HUES6 (cell line): Measurements from ENCODE around the gene SP4.

Experiments
- H3K27ac ChIP-seq: 2 replicates; pipeline ENCODE4 v1.7.0; 2013; ENCODE audit warnings: low read depth, mild to moderate bottlenecking, low read length, inconsistent platforms
- H3K27me3 ChIP-seq: 2 replicates; pipeline ENCODE4 v1.6.1; 2013; ENCODE audit warnings: low read length; ENCODE audit not compliant: control insufficient read depth, insufficient read depth
- H3K36me3 ChIP-seq: 2 replicates; pipeline ENCODE4 v1.6.1; 2013; ENCODE audit warnings: low read length; ENCODE audit not compliant: control insufficient read depth, insufficient read depth
- H3K4me1 ChIP-seq: 2 replicates; pipeline ENCODE4 v1.6.1; 2013; ENCODE audit warnings: low read length; ENCODE audit not compliant: control insufficient read depth, insufficient read depth
- H3K4me3 ChIP-seq: 2 replicates; pipeline ENCODE4 v1.5.1; 2013; ENCODE audit warnings: low read depth, low read length
- H3K9ac ChIP-seq: one replicate; pipeline ENCODE4 v1.6.1; 2013; ENCODE audit warnings: mild to moderate bottlenecking, low read length
- H3K9me3 ChIP-seq: 2 replicates; pipeline ENCODE4 v1.6.1; 2013; ENCODE audit warnings: low read depth, low read length; ENCODE audit not compliant: control insufficient read depth, insufficient read depth

The SP4 gene

DNA sequence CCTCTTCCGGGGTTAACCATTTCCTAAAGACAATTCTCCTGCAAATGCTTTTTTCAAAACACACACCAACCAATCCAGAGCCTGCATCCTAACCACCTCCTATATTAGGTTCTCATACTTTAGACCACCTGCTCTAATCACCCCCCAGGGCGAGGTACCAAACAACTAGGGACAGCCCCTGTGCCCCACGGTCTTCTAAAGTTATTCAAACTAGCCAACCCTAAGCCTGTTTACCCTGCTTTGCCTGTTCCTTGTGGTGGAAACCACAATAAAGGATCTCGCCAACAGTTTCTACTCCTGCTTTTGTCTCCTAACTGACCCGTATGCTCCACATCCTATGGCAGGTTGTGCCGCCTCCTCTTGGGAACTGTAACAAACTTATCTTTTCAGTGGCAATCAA, 21.1 kb downstream of the SP4 start:
- no peaks in the 10 kb centered on the region for H3K27me3 ChIP-seq
- H3K9me3 ChIP-seq: peaks cover 42% of the 10 kb centered on the region
- no peak overlapping the region for H3K9ac ChIP-seq
- no peak overlapping the region for H3K4me3 ChIP-seq
- H3K4me1 ChIP-seq: no peaks in the 10 kb centered on the region
- no peak overlapping the region for H3K27ac ChIP-seq
- peaks cover 36% of the 10 kb centered on the region for H3K36me3 ChIP-seq

DNA sequence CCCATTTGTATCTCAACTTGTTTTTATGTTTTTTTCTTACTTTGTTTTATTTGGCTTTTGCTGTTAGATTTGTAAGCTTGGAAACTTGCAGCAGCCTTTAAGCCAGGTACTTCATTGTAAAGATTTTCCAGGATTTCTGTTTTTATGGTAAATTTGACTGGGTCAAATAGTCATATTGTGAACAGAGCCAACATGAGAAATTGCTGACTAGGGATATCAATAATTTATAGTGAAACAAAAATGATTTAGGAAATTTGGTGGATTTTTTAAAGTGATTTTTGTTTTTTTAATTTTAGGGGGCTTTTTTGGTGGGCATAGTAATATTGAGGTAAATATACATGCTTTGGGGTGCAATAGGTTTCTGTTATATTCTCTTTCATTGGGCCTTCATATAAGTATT, 22.2 kb downstream of the SP4 start:
- peaks cover 42% of the 10 kb centered on the region for H3K36me3 ChIP-seq
- H3K9me3 ChIP-seq: peaks cover 52% of the 10 kb centered on the region
- no peak overlapping the region for H3K9ac ChIP-seq

DNA sequence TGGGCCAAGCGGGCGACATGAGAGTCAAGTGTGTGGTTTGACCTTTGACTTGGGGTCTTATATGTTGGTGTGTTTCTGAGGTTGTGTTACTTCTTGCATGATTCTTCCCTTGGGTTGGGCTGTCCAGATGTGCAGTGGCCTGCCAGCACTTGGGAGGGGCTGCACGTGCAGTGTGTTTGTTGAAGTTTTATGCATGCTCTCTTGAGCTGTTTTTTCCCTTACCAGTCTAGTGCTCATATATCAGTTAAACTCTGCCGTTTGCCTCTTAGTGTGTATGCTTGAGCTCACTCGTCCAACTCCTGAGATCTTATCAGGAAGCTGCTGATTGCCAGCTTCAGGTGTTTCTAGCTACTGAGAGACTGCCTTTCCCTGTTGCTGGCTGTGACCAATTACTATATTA, 23.1 kb downstream of the SP4 start:
- Histone ChIP-seq H3K9me3 (peaks cover 61% of the 10 kb centered on the region), H3K4me3 (no peak overlapping the region)

More for the DNA sequence above, 22.2 kb downstream of the SP4 start:
- H3K4me1 ChIP-seq: no peaks in the 10 kb centered on the region
- H3K4me3 ChIP-seq: no peak overlapping the region
- H3K27me3 ChIP-seq: no peaks in the 10 kb centered on the region
- no peak overlapping the region for H3K27ac ChIP-seq

DNA sequence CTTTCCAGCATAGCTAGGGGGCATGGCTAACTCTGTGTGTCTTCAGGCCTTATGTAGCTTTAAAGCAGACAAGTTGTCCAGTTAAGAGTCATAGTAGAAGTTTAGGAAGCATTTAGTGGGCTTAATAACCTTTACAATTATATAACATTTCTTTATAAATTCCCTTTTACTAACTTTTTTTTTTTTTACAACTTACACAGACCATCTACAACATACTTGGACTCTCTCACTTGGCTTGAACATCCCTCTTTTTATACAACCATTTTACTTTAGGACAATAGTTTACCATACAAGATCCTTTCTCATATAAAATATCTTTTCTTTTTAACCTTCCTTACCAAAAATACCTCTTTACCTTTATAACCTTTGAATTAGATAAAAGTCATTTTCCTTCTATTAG, 26.3 kb downstream of the SP4 start:
- no peaks in the 10 kb centered on the region for H3K4me1 ChIP-seq
- H3K36me3 ChIP-seq: peaks cover 44% of the 10 kb centered on the region
- no peak overlapping the region for H3K27ac ChIP-seq
- H3K9me3 ChIP-seq: peaks cover 66% of the 10 kb centered on the region
- no peak overlapping the region for H3K4me3 ChIP-seq
- H3K27me3 ChIP-seq: no peaks in the 10 kb centered on the region
- H3K9ac ChIP-seq: no peak overlapping the region

More for the DNA sequence above, 23.1 kb downstream of the SP4 start:
- H3K36me3 ChIP-seq: peaks cover 47% of the 10 kb centered on the region
- H3K27ac ChIP-seq: no peak overlapping the region
- H3K9ac ChIP-seq: no peak overlapping the region
- no peaks in the 10 kb centered on the region for H3K27me3 ChIP-seq
- H3K4me1 ChIP-seq: no peaks in the 10 kb centered on the region

DNA sequence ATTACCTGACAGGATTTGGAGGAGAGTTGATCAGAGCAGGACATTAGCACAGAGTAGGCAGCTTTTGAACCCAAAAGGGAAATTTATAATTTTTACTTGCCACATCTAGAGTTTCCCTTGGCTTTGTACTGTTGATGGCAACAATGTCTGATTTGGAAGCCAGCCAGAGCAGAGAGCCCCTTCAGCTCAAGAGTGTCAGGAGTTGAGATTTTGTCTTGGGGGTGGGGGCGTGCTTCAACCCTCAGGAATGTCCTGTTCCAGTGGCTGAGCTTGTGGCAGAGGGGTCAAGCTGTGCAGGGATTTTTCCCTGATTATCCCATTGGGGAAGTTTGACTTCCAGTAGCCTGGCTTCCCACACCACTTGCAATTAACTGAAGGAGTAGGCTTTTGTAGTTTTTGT, 27.0 kb downstream of the SP4 start:
- peaks cover 48% of the 10 kb centered on the region for H3K36me3 ChIP-seq
- H3K9me3 ChIP-seq: peaks cover 67% of the 10 kb centered on the region
- no peaks in the 10 kb centered on the region for H3K27me3 ChIP-seq
- no peaks in the 10 kb centered on the region for H3K4me1 ChIP-seq
- H3K27ac ChIP-seq: no peak overlapping the region
- no peak overlapping the region for H3K9ac ChIP-seq
- H3K4me3 ChIP-seq: no peak overlapping the region

DNA sequence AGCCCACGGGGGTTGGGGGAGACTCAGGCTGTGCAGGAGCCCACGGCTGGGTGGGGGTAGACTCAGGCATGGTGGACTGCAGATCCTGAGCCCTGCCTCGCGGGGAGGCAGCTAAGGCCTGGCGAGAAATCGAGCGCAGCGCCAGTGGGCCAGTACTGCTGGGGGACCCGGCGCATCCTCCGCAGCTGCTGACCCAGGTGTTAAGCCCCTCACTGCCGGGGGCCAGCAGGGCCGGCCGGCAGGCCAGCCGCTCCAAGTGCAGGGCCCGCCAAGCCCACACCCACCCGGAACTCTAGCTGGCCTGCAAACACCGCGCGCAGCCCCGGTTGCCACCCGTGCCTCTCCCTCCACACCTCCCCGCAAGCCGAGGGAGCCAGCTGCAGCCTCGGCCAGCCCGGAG, 33.4 kb downstream of the SP4 start:
- H3K36me3 ChIP-seq: peaks cover 22% of the 10 kb centered on the region

DNA sequence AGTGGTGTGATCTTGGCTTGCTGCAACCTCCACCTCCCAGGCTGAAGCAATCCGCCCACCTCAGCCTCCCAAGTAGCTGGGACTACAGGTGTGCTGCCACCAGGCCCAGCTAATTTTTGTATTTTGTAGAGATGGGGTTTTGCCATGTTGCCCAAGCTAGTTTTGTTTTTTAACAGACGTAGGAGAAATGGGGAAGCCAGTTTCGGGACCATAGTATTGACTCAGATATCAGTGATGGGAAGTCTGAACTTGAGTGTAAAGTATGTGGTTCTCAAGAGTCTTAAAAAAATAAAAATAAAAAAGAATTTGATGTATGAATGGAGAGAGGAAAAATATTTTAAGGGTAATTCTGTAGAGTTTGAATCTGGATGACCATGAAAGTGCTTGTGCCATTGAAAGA, 34.2 kb downstream of the SP4 start:
- peaks cover 17% of the 10 kb centered on the region for H3K36me3 ChIP-seq
- no peaks in the 10 kb centered on the region for H3K4me1 ChIP-seq
- H3K27me3 ChIP-seq: no peaks in the 10 kb centered on the region
- no peak overlapping the region for H3K4me3 ChIP-seq
- H3K9me3 ChIP-seq: peaks cover 7% of the 10 kb centered on the region; the same call in 1 of the 2 replicates
- no peak overlapping the region for H3K9ac ChIP-seq
- no peak overlapping the region for H3K27ac ChIP-seq

More for the DNA sequence above, 33.4 kb downstream of the SP4 start:
- no peaks in the 10 kb centered on the region for H3K4me1 ChIP-seq
- peaks cover 11% of the 10 kb centered on the region for H3K9me3 ChIP-seq
- H3K9ac ChIP-seq: no peak overlapping the region
- H3K27me3 ChIP-seq: no peaks in the 10 kb centered on the region
- no peak overlapping the region for H3K27ac ChIP-seq
- H3K4me3 ChIP-seq: no peak overlapping the region

DNA sequence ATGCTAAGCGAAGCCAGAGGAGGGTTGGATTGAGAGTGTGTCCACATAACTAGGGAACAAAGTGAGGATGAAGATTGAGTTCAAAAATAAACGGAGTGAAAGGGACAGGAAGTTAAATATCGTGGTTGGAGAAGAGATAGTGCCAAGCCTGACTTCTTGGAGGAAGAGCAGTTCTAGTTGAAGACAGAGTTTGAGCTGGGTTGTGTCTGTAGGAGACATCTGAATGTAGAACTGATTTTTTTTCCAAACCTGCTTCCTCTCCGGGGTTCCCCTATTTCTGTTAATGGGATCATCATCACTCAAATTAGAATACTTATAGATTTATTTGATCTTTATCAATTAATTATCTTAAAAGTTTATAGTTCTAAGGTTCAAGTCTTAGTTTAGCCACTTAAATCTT, 35.6 kb downstream of the SP4 start:
- H3K4me3 ChIP-seq: no peak overlapping the region
- peaks cover 7% of the 10 kb centered on the region; the same call in 1 of the 2 replicates for H3K9me3 ChIP-seq
- H3K9ac ChIP-seq: no peak overlapping the region
- peaks cover 17% of the 10 kb centered on the region for H3K36me3 ChIP-seq
- no peaks in the 10 kb centered on the region for H3K27me3 ChIP-seq
- no peak overlapping the region for H3K27ac ChIP-seq
- H3K4me1 ChIP-seq: no peaks in the 10 kb centered on the region

DNA sequence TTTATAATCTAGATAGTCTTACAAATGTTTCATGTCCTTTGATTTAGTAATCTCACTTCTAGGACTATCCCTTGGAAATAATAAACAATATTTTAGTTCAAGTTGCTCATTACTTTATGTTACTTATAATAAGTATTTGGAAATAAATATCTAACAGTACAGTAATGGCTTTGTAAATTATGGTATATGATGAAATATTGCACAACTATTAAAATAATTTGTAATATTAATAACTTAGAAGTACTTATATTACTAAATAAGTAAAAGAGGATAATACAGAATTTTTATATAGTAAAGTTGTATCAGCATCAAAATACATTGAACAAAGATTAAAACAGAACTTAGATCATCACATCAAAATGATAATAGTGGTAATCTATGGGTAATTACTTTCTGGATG, 41.1 kb downstream of the SP4 start:
- Histone ChIP-seq H3K27ac (no peak overlapping the region), H3K36me3 (no peaks in the 10 kb centered on the region), H3K4me1 (no peaks in the 10 kb centered on the region), H3K27me3 (no peaks in the 10 kb centered on the region), H3K9ac (no peak overlapping the region), H3K4me3 (no peak overlapping the region), H3K9me3 (no peaks in the 10 kb centered on the region)

DNA sequence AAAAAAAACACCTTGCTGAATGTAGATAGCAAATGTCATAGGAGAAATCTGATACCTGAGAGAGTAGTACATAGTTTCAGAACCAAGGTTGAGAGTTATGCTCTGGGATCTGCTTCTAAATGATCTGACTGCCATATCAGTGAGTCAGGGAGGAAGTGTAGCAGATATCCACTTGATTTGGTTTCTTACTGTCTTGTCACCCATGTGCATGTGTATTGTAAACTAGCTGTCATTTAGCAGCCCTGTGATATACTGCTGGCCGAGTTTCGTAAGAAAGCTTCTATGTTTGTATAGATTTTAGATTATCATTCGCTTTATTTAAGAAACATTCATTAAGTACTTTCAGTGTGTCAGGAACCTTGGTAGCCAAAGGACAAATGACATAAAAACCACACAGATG, 42.0 kb downstream of the SP4 start:
- H3K9me3 ChIP-seq: no peaks in the 10 kb centered on the region
- H3K9ac ChIP-seq: no peak overlapping the region
- H3K27me3 ChIP-seq: no peaks in the 10 kb centered on the region
- no peaks in the 10 kb centered on the region for H3K36me3 ChIP-seq
- H3K27ac ChIP-seq: no peak overlapping the region
- H3K4me3 ChIP-seq: no peak overlapping the region
- H3K4me1 ChIP-seq: no peaks in the 10 kb centered on the region

DNA sequence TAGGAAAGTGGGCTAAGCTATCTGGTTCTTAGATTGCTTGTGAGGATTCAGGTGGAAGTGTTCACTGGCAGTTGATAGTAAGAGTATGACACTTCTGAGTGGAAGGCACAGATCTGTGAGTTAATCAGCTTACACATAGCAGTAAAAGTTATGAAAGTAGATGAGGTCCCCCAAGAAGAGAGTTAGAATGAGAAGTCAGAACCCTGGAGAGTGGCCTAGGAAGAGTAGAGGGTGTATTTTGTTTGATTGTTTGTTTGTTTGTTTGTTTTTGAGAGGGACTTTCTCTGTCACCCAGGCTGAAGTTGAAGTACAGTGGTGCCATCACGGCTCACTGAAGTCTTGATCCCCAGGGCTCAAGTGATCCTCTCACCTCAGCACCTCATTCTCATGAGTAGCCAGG, 44.1 kb downstream of the SP4 start:
- no peaks in the 10 kb centered on the region for H3K27me3 ChIP-seq
- H3K36me3 ChIP-seq: peaks cover 2% of the 10 kb centered on the region; the same call in 1 of the 2 replicates
- H3K4me1 ChIP-seq: no peaks in the 10 kb centered on the region
- H3K4me3 ChIP-seq: no peak overlapping the region
- H3K9ac ChIP-seq: no peak overlapping the region
- no peak overlapping the region for H3K27ac ChIP-seq
- H3K9me3 ChIP-seq: no peaks in the 10 kb centered on the region

DNA sequence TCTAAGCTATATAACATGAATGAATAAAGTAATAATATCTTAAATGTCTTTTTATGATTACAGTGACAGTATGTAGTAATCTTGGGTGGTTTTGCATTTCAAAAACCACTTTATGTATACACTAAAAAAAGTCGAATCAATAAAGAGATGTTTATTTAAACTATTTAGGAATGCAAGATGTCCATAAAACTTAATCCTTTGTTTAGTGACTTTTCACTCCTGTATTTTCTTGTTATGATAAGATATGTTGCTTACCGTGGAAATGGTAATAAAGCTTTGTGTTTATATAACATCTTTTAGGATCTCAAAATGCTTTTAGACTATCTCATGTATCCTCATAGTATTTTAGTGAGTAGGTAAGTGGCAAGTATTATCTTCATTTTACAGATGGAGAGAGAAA, 48.5 kb downstream of the SP4 start:
- Histone ChIP-seq H3K27ac (no peak overlapping the region), H3K36me3 (peaks cover 13% of the 10 kb centered on the region; the same call in 1 of the 2 replicates), H3K4me3 (no peak overlapping the region), H3K27me3 (no peaks in the 10 kb centered on the region), H3K9ac (no peak overlapping the region), H3K9me3 (no peaks in the 10 kb centered on the region), H3K4me1 (peaks cover 20% of the 10 kb centered on the region)
